ENCODE data around the gene IGF2BP1.

The IGF2BP1 gene

DNA sequence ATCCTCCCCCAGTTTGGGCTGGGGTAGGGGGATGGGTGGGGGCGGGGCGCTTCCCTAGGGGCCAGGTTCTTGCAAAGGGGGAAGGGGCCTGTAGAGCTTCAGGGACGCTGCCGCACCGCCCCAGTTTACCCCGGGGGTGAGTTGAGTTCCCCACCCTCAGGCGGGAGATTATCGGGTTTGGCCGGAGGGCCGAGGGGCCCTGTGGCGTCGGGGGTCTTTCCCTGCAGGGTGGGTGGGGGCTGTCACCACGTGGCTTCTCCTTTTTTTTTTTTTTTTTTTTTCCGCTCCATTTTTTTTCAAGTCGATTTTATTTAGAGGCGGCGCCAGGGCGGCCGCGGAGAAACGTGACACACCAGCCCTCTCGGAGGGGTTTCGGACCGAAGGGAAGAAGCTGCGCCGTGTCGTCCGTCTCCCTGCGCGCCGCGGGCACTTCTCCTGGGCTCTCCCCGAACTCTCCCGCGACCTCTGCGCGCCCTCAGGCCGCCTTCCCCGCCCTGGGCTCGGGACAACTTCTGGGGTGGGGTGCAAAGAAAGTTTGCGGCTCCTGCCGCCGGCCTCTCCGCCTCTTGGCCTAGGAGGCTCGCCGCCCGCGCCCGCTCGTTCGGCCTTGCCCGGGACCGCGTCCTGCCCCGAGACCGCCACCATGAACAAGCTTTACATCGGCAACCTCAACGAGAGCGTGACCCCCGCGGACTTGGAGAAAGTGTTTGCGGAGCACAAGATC lies at the start of gene IGF2BP1:
TSS of gene IGF2BP1 (plus strand) at position 283 of the 724 bp plus-strand sequence. CDS start at position 644, 361 bp downstream.
- DNase-seq = no peak

DNA sequence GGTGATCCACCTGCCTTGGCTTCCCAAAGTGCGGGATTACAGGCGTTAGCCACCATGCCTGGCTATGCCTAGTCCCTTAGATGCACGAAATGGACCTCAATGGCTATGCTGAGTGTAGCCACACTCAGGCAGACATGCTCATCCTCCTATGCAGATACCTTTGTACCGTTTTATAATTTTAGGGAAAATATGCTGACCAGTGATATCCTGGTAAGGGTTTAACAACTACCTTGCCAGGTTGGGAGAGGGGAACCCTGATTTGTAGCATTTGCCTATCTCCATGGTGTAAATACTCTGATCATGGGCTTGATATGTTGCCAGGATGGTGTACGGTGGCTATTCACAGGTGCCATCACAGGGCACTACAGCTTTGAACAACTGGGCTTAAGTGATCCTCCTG lies 45.6 kb upstream of the IGF2BP1 start:
- no peak for DNase-seq

DNA sequence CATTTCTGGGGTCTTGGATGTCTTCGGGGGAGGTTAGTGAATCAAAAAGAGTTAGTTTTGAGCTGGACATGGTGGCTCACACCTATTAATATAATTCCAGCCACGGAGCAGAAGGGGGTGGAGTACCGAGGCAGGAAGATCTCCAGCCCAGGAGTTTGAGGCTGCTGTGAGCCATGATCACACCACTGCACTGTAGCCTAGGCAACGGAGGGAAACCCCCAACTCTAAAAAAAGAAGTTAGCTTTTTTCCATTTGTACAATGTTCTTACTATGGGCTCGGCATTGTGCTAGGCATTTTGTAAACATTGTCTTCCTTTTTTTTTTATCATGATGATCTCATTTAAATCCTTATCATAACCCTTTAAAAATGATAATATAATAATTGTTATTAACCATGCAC lies 44.3 kb upstream of the IGF2BP1 start:
- no peak for DNase-seq

DNA sequence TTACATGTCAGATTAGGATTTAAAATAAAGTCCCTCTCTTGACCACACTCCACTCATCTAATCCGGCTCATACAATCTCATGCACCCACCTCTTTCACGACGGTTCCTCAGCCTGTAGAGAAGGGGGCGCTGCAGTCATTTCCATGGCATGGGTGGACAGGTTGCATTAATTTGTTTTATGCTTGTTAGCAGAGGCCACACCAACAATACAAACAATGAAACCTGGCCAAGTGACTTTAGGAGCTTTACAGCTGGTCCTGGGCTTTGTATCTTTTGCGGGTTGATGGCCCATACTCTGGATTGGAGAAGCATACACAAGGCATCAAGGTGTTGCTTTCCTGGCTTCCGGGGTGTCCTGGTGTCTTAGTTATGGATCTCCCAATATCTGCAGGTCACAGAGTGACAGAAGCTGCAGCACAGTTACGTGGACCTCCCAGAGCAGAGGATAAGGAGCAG lies 42.9 kb upstream of the IGF2BP1 start:
- no peak for DNase-seq

DNA sequence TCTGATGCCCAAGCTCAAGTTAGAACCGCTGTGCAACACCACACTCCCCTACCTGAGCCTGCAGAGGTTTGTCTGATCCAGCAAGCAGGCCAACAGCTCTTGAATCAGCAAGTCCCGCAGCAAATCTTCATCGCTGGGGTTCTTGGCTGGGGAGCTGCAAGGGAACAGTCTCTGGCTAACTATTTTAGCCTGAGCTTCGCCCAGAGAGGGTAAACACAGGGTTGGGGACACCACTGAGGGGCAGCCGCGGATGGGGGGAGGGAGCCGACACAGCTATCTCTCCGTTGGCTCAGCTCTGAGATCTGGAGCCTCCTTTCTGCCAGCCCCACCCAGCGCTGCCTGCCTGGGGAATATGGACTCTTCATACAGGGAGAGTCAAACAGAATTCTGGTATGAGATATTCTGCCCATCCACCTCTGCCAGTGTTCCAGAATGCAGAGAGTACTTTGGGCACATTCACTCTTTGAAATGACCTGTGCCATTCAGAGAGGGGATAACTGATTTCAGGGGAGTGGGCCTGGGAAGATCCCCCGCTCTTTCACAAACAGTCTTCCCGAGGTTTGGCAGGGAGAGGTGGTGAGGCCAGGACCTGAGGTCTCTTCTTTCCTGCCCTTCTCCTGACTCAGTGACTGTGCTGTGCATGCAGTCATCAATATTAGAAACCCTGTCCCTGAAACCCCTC lies 36.2 kb upstream of the IGF2BP1 start:
- no peak for DNase-seq

DNA sequence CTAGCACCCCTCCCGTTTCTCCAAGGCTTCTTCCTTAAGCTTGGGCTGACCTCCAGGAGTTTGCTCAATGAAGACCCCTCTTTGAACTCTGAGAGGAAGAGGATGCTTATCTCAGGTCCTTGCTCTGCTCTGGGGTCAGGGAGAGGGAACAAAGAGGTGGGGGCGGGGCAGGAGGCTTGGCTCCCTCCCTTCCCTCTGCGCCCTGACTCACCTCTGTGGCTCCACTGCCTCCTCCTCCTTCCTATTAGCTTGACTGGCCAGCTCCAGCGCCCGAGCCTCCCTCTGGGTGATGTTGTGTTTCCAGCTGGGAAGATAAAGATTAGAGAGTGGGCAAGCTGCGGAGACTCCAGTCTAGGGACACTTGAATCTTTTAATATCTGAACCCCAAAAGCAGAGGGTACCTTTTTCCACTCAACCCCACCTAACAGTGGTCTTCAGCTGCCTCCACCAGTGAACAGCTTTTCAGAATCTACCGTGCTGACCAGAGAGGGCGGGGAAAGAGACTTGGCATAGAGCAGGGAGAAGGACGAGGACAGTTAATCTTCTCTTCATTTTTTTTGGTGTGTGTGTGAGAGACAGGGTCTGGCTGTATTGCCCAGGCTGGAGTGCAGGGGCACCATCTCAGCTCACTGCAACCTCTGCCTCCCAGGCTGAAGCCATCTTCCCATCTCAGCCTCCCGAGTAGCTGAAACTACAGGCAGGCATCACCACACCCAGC lies 35.5 kb upstream of the IGF2BP1 start:
- DNase-seq = no peak

DNA sequence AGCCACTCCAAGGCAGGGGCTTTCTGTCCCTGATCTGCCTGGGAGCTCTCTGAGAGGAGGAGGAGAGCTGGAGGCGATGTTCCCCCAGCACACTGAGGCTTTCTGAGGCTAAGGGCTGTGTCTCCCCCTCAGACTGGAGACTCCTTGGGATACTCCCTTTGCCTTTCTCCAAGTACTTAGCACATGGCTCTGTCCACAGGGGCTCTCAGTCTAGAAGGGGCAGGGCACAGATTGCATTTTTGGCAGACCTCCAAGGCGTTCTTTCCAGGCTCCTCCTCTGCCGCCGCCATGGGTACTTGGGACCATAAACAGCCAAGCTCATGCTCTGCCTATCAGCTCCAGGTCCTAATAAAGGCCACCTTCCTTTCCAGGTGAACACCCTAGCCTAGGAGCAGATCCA lies 27.0 kb upstream of the IGF2BP1 start:
- DNase-seq = no peak

DNA sequence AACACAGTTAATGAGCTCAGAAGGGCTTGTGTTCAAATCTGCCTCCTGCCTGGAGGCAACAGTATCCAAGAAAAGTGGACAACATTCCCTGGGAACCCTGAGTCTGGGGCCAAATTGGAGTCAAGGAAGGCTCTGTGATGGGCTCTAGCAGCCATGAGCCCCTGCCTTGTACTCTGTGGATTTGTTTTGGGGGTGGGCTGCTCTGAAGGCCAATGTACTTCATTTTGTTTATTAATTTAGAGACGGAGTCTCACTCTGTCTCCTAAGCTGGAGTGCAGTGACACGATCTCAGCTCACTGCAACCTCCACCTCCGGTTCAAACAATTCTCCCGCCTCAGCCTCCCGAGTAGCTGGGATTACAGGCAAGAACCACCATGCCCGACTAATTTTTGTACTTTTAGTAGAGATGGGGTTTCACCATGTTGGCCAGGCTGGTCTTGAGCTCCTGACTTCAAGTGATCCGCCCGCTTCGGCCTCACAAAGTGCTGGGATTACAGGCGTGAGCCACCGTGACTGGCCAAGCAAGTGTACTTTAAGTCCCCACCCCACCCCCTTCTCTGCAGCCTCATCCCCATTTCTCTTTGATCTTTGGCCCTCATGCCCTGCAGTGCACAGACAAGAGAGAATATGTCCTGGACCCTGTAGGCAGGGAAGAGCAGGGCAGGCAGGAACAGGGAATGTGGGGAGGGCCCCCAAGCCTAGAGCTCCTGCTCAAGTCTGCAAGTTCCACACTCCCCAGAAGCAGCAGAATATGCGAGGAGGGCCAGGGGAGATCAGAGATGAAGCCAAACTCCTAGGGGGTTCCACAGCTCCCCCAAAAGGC lies 26.1 kb upstream of the IGF2BP1 start:
- no peak for DNase-seq

DNA sequence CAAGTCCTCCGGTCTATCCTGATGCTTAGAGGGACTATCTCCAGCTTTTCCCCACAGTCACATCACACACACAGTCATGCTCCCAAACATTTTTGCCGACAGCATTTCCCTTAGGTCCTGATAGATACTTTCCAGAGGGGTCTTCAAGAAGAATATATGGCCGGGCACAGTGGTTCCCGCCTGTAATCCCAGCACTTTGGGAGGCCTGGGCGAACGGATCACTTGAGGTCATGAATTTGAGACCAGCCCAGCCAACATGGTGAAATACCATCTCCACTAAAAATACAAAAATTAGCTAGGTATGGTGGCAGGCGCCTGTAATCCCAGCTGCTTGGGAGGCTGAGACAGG lies 24.5 kb upstream of the IGF2BP1 start:
- no peak for DNase-seq

DNA sequence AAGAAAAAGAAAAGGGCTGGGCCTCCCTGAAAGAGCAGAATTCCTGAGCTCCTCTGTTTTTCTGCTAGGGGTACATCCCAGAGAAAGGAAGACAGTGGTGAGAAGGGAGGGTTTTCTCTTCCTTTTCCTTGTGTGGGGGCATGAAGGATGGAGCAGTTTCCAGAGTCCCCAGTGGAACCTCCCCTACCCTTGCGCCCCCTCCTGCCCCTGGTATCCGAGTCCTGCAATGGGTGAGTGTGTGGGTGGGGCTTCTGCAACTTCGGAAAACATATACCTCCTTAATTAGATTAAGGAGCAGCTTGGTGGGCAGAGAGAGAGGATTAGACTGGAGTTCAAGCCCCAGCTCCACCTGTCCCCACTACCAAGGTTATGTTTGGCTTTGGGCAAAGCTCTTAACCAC lies 23.4 kb upstream of the IGF2BP1 start:
- no peak for DNase-seq

DNA sequence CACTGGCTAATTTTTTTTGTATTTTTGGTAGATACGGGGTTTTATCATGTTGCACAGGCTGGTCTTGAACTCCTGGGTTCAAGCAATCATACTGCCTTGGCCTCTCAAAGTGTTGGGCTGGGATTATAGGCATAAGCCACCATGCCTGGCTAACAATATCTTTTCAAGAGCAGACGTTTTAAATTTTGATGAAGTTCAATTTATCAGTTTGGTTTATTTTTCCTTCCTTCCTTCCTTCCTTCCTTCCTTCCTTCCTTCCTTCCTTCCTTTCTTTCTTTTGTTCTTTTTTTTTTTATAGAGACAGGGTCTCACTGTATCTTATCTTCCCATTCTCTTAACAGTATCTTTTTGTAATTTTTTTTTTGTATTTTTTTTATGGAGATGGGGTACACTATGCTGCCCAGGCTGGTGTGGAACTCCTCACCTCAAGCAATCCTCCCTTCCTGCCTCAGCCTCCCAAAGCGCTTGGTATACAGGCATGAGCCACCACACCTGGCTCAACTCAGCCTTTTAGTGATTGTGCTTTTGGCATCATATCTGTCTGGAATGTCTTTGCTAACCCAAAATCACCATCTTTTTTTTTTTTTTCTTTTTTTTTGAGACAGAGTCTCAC lies 15.2 kb upstream of the IGF2BP1 start:
- no peak for DNase-seq

DNA sequence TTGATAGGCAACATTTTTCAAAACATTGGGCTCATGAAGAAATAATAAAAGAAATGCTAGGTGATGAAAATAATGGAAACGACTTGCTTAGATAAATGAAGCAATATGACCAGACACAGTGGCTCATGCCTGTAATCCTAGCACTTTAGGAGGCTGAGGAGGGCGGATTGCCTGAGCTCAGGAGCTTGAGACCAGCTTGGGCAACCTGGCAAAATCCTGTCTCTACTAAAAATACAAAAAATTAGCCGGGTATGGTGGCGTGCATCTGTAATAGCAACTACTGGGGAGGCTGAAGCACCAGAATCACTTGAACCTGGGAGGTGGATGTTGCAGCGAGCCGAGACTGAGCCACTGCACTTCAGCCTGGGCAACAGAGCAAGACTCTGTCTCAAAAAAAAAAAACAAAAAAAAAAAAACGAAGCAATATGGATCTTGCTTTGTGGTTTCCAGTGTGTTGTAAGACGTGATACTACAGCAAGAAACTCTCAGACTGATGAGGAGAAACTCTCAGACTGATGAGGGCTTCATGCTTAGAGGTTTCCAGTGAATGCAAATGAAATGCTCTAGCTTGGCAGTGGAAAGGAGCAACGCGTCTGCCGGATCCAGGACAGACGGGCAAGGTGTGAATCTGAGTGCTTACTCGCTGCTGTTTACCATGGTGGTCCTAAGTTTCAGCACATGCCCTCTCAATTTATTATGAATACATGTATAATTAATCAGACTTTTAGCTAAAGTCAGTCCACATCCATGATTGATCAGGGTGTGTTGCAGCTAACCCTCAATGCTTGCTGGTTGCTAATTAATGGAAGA lies 11.5 kb upstream of the IGF2BP1 start:
- no peak for DNase-seq

DNA sequence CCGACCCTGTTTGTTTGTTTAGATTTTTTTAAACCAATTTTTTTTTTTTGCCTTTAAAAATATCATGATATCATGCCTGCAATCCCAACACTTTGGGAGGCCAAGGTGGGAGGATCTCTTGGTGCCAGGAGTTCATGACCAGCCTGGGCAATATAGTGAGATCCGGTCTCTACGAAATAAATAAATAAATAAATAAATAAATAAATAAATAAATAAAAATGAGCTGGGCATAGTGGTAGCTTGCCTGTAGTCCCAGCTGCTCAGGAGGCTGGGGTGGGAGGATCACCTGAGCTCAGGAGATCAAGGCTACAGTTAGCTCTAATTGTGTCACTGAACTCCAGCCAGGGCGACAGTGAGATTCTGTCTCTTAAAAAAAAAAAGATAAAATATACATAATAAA lies 8.1 kb upstream of the IGF2BP1 start:
- DNase-seq = no peak

DNA sequence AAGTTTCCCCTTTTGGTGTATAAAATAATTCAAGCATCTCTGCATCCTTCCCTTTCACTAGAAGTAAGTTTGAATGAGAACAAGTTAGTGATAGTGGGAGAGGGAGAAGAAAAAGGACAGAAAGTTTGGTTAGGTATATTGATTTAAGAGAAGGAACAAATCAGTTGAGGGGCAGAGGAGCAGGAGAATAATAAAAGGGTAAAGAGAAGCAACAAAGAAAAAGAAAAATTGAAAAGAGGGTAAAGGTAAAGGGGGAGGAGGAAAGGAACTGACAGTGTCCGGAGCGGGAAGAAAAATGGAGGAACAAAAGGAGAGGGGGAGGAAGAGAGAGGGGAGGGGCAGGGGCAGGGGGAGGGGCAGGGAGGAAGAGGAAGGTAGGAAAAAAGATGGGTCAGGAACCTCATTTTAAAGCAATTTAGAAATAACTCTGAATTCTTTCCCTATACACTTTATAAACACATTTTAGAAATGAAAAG lies 6.3 kb upstream of the IGF2BP1 start:
- no peak for DNase-seq

DNA sequence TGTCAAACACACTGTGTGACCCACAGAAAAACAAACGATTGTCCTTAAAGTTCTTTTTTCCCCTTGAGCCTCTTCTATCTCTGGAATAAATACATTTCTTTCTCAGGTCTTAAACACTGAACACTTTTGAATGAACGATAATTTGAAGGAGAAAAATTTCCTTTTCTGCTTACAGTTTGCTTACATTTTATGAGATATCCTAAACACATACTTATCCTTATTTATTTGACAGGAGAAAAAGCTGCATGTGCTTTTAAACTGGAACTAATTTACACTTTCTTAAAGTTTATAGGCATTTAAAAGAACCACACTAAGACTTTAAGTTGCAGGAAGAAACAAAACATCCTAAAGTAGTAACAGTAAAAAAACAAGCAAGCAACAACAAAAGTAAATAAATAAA lies 4.7 kb upstream of the IGF2BP1 start:
- no peak for DNase-seq

DNA sequence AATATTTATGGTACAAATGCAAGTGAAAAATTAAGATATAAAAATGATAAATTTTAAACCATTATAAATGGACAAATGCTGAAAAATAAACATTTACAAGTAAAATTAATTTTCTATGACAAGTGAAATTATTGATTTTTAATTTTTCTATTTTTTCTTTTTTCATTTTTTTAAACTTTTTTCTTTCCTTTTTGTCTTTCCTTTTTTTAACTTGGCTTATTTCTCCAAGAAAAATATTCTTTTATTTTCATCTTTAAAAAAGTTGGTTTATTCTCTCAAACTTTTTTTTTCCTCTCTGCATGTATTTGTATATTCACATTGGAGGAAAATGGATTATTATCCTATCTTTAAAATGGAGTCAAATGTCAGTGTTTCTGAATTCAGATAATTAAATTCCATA lies 3.9 kb upstream of the IGF2BP1 start:
- no peak for DNase-seq

DNA sequence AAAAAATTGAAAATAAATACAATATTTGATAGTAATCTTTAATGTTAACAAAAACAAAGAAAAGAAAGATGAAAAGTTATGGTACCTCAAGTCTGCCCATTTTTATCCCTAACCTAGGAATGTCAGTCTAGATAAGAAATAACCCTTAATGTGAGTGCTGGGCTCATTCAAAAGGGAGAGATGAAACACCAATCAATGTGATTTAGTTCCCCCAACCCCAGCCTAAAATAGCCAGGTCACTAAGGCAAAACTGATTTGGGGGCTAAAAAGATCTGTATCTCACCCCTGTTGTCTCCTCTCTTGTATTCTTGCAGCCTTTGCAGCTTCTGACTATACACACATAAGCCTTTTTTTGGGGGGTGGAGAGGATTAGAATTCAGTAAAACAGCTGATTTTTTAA lies 3.2 kb upstream of the IGF2BP1 start:
- no peak for DNase-seq

DNA sequence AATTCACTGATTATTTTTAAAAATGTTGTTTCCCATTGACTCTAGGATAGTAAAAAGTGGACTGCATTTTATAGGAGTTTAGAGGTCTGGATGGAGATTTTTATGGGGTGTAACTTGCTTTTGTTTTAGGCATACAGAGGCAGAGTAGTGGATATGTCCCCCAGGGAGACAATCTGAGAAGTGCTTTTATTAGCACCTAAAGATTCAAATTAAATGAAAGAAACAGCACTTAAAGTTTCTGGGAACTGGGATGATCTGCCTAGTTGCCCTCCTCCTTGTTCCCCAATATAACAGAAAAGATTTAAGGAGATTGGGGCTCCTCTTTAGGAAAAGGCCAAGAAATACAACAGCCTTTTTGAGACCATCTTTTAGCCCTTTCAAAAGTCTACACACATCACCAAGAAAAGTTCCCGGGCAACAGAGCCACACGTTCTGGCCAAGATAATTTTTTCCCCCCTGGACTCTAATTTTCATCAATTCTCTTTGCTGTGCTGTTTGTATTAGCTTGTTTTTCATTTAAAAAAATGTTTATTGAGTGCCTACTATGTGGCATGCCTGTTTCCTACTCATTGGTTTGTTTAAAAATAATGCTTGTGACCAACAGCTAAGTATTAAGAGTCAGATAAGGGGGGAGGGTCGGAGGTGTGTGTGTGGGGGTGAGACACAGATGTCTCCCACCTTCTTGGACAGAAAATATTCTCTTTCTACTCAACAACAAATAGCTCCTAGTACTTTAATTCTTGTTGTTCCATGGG lies 2.5 kb upstream of the IGF2BP1 start:
- no peak for DNase-seq

DNA sequence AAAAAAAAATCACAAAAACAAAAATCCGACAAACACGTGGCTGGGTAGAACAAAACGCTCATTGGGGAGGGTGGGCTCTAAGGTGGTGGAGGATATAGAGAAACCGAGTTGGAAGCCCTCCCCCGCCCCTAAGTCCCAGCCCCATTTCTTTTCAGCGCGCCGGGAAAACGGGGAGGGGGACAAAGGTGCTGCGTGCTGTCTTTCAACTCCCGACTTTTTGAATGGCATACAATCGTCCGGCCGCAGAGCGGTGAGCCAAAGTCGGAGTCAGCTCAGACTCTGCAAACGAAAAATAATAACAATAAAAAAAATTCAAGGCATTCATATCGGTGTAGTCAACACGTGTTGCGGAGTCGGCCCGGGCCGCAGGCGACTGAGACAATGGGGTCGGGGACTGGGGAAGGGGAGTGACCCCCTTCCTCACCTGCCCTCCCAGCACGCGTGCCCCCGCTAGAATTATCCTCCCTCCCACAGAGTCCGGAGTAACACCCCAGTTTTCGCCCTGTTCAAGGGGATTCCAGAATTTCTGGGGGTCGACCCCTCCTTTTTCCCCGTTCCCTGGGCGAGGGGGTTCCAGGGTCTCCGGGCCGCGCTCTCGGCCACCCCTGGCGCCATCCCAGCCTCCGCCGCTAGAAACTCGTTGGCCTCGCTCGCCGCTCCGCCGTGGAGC lies 1.7 kb upstream of the IGF2BP1 start:
- no peak for DNase-seq

DNA sequence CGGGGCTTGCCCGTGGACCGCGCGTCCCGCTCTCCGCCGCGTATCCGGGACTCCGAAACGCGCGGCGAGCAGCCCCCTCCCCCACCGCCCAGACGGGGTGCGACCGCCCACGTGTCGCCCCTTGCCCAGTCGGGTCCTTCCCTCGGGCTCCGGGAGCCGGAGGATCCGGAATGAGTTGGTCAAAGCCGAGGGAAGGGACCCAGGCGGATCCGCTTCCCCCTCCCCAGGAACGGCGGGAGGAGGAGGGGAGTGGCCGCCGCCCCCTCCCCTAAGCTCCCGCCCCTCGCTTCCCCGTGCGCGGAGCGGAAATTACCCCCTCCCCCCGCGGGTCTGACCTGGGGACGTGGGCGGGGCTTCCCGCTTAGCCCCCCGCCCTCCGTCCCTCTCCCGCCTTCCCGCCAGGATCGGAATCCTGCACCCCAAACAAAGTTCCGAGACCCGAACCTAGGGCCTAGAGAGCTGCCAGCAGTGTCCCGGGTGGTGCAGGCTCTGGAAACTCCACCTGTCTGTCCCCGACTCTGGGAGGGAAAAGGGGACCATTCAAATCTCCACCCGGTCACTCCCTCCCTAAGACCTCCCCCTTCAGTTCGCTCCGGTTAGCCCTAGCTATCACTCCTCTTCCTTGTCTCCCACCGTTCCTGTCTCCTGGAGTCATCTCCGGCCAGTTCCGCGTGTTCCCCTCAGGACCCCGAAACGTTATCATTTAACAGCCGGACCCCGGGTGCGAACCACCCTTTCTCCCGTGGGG lies 1.0 kb upstream of the IGF2BP1 start:
- DNase-seq = no peak
